Effector memory CD4-positive, alpha-beta T cell (primary cell): ENCODE results near the gene VLDLR.

Experiments used
- DNase-seq, 3 donors: peaks; one replicate each; pipeline ENCODE4 v3.0.0-alpha.2; 2020
- H3K27ac ChIP-seq: 2 replicates; pipeline ENCODE4 v1.7.0; 2013; ENCODE audit warnings: mild to moderate bottlenecking, low read length, moderate library complexity; ENCODE audit not compliant: insufficient read depth, poor library complexity, severe bottlenecking
- H3K27me3 ChIP-seq: replicated peaks from 2 replicates; pipeline ENCODE4 v1.7.0; 2013; ENCODE audit warnings: mild to moderate bottlenecking, low read length; ENCODE audit not compliant: insufficient read depth, control insufficient read depth, poor library complexity, severe bottlenecking
- H3K36me3 ChIP-seq: 2 replicates; pipeline ENCODE4 v1.7.0; 2013; ENCODE audit warnings: mild to moderate bottlenecking, low read length, moderate library complexity; ENCODE audit not compliant: control insufficient read depth, insufficient read depth
- H3K4me1 ChIP-seq: 2 replicates; pipeline ENCODE4 v1.7.0; 2013; ENCODE audit warnings: low read length, mild to moderate bottlenecking; ENCODE audit not compliant: control insufficient read depth, insufficient read depth, poor library complexity, severe bottlenecking
- H3K4me3 ChIP-seq: 2 replicates; pipeline ENCODE4 v1.7.0; 2013; ENCODE audit warnings: low read length, low read depth, mild to moderate bottlenecking; ENCODE audit not compliant: insufficient read depth, poor library complexity, severe bottlenecking
- H3K9me3 ChIP-seq: 2 replicates; pipeline ENCODE4 v1.7.0; 2013; ENCODE audit warnings: mild to moderate bottlenecking, low read length, moderate library complexity; ENCODE audit not compliant: control insufficient read depth

VLDLR gene

GRCh38 chr9:2618289-2618688 lies 3.3 kb upstream of the VLDLR start:
- H3K36me3 ChIP-seq: no peaks in the 10 kb centered on the region
- H3K4me1 ChIP-seq: peaks cover 14% of the 10 kb centered on the region
- H3K27ac ChIP-seq: no peak overlapping the region
- H3K9me3 ChIP-seq: no peaks in the 10 kb centered on the region
- peaks cover 7% of the 10 kb centered on the region for H3K27me3 ChIP-seq
- DNase-seq: no peak
- no peak overlapping the region for H3K4me3 ChIP-seq

DNA sequence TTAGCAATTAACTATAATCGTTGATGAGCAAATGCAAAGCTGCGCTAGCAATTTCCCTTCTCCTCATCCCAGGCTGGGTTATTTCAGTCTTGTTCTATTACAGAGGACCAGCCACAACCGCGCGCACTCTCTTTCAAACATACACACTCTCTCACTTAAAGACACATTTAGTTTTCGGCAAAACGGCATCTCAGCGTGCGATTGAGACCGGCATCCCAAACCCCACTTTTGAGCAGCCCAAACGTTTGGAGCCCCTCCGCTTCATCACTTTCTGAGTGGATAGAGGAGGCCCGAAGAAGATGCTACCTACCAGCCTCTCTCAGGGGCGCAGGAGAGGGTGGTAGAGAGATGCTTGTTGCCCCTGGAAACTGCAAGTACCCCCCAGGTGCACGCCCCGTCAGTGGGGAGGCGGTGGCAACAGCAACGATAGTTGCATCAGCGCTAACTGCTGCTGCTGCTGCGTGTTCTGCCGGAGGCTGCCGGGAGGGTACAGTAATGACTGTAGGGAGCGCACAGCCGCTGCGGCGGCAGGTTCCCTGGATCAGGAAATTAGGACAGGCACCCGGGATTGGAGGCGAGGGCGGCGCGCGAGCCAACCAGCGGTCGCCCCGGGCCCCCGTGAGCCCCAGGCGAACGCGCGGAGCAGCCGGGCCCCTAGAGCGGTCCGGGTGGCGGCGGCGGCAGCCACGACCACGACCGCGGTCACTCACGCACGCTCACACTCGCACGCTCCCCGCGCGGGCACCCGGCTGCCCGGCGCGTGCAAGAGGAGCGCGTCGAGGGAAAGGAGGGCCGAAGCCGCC lies 467 bp upstream of the VLDLR start:
- Histone ChIP-seq H3K27ac (no peak overlapping the region), H3K27me3 (peaks cover 12% of the 10 kb centered on the region), H3K4me1 (peaks cover 16% of the 10 kb centered on the region), H3K36me3 (no peaks in the 10 kb centered on the region), H3K4me3 (peak overlapping the region; percentile 61), H3K9me3 (no peaks in the 10 kb centered on the region)
- DNase-seq: peak in 1 of 3 donors; percentile 10

GRCh38 chr9:2622461-2623287 lies 1.1 kb downstream of the VLDLR start:
- H3K4me1 ChIP-seq: peaks cover 16% of the 10 kb centered on the region
- no peak overlapping the region for H3K27ac ChIP-seq
- DNase-seq: no peak
- H3K36me3 ChIP-seq: no peaks in the 10 kb centered on the region
- peak overlapping the region; percentile 61 for H3K4me3 ChIP-seq
- peaks cover 12% of the 10 kb centered on the region for H3K27me3 ChIP-seq
- no peaks in the 10 kb centered on the region for H3K9me3 ChIP-seq

DNA sequence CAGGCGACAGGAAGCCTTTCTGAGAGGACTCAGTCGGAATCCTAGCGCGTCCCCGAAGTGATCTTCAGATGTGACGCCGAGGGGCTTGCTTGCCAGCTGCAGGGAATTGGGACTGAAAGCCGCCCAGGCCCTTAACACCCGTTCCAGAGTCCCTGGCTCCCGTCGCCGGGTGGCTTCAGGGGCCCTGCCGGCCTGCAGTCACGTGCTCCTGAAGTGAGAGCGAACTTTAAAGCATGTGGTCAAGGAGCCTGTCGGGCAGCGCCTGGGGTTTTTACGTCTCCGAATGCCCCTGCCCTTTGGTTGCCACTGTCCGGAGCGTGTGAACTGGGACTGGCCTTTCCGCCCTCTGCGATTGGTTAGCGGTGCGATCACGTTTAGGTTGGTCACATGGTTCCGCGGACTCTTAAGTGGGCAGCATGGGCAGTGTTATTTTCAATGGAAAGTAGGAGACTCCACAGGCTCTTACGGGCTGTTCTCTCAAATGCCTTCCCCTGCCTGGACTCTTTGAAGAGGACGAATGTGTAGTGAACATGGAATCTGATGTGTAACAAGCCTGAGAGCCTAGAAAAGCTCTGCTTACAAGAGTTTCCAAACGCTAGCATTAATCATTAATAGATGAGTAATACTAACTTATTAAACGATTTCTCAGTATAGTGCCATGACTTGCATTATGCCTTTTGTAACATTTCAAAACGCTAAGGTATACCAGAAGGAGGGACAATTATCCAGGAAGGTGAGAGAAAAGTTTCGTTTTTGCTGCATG lies 1.9 kb downstream of the VLDLR start:
- no peaks in the 10 kb centered on the region for H3K36me3 ChIP-seq
- H3K27ac ChIP-seq: no peak overlapping the region
- peaks cover 16% of the 10 kb centered on the region for H3K4me1 ChIP-seq
- H3K9me3 ChIP-seq: no peaks in the 10 kb centered on the region
- no peak for DNase-seq
- H3K4me3 ChIP-seq: peak overlapping the region; percentile 61
- H3K27me3 ChIP-seq: peaks cover 12% of the 10 kb centered on the region

- no peaks in the 10 kb centered on the region for H3K9me3 ChIP-seq
- H3K36me3 ChIP-seq: no peaks in the 10 kb centered on the region
- DNase-seq: no peak
- H3K4me3 ChIP-seq: no peak overlapping the region
- H3K27me3 ChIP-seq: peaks cover 12% of the 10 kb centered on the region
- H3K27ac ChIP-seq: no peak overlapping the region
- peaks cover 16% of the 10 kb centered on the region for H3K4me1 ChIP-seq
Measured at GRCh38 chr9:2624051-2624682, 2.6 kb downstream of the VLDLR start.

- no peaks in the 10 kb centered on the region for H3K9me3 ChIP-seq
- H3K36me3 ChIP-seq: no peaks in the 10 kb centered on the region
- H3K27ac ChIP-seq: no peak overlapping the region
- H3K27me3 ChIP-seq: peaks cover 12% of the 10 kb centered on the region
- H3K4me1 ChIP-seq: peaks cover 16% of the 10 kb centered on the region
- no peak for DNase-seq
- no peak overlapping the region for H3K4me3 ChIP-seq
Measured at GRCh38 chr9:2625427-2625826, 3.8 kb downstream of the VLDLR start.

DNA sequence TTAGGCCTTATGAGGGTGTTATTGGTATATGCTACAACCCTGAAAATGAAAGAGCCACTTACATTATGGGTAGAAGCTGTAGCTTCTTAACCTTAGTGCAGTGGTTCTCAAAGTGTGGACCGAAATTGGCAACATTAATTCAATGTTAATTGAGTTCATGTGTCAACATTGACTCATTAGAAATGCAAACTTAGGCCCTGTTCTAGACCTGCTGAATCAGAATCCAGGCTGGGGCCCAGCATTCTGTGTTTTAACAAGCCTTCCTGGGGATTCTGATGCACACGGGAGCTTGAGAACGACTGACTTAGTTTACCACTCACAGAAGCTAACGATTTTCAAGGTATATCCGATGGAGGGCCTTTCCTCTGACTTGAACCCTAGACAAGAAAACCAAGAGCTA lies 7.3 kb downstream of the VLDLR start:
- Histone ChIP-seq H3K4me1 (no peaks in the 10 kb centered on the region), H3K27ac (no peak overlapping the region), H3K27me3 (peaks cover 5% of the 10 kb centered on the region), H3K4me3 (no peak overlapping the region), H3K9me3 (no peaks in the 10 kb centered on the region), H3K36me3 (no peaks in the 10 kb centered on the region)
- no peak for DNase-seq

- no peak for DNase-seq
- Histone ChIP-seq H3K36me3 (no peaks in the 10 kb centered on the region), H3K27ac (no peak overlapping the region), H3K27me3 (no peaks in the 10 kb centered on the region), H3K4me1 (no peaks in the 10 kb centered on the region), H3K4me3 (no peak overlapping the region), H3K9me3 (no peaks in the 10 kb centered on the region)
Measured at GRCh38 chr9:2630158-2630557, 8.6 kb downstream of the VLDLR start.

DNA sequence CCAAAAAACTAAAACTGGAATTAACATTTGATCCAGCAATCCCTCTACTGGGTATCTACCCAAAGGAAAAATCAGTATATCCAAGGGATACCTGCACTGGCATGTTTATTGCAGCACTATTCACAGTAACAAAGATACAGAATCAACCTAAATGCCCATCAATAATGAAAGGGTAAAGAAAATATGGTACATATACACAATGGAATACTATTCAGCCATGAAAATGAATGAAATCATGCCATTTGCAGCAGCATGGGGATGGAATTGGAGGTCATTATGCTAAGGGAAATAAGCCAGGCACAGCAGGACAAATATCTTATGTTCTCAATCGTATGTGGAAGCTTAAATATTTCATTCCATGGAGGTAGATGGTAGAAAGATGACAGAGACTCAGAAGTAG lies 9.7 kb downstream of the VLDLR start:
- Histone ChIP-seq H3K27ac (no peak overlapping the region), H3K4me3 (no peak overlapping the region), H3K27me3 (no peaks in the 10 kb centered on the region), H3K36me3 (no peaks in the 10 kb centered on the region), H3K4me1 (no peaks in the 10 kb centered on the region), H3K9me3 (no peaks in the 10 kb centered on the region)
- no peak for DNase-seq
